ENCODE measurements around the gene ASB13. TPM values are rescaled to one million over a fixed set of nuclear protein-coding genes. Genes with fewer than 3 reads are reported as not detected.

The ASB13 gene
- polyA plus RNA-seq, 3 donors = 13.3 to 44.1 (median 37.8) TPM

DNA sequence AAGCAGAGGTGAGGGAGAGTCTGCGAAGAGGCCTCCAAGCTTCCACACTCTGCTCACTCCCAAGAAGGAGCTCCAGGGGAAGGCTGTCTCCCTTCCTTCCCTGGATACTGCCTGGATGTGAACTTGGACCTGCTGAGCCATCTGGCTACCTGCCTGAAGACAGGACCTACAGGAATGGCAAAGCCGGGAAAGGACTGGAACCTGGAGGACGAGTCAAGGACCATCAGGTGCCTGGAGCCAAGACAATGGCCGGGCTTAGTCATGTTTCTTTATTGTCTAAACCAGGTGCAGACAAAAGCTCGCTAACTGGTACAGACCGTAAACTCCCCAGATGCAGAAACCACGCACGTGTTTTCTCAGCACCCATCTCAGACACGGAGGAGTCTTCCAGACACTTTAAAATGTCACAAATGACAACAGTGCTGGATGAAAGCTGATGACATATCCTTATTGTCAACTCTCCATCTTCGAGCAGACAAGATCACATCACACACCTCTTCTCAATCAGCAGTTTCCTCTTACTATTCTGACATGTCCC, 12.1 kb downstream of the ASB13 start:
- no peak overlapping the region for H3K4me2 ChIP-seq (replicated peaks; ENCODE audit: extremely low read depth, low read length, poor library complexity, severe bottlenecking)
- no peak for DNase-seq
- H3K36me3 ChIP-seq (replicated peaks in 1 of 2; ENCODE audit: control insufficient read depth in 1 of 2, insufficient read depth in 2 of 2, low read length in 2 of 2) = peaks cover 22 to 51% of the 10 kb centered on the region in 2 donors
- TF ChIP-seq, protein P1, sequence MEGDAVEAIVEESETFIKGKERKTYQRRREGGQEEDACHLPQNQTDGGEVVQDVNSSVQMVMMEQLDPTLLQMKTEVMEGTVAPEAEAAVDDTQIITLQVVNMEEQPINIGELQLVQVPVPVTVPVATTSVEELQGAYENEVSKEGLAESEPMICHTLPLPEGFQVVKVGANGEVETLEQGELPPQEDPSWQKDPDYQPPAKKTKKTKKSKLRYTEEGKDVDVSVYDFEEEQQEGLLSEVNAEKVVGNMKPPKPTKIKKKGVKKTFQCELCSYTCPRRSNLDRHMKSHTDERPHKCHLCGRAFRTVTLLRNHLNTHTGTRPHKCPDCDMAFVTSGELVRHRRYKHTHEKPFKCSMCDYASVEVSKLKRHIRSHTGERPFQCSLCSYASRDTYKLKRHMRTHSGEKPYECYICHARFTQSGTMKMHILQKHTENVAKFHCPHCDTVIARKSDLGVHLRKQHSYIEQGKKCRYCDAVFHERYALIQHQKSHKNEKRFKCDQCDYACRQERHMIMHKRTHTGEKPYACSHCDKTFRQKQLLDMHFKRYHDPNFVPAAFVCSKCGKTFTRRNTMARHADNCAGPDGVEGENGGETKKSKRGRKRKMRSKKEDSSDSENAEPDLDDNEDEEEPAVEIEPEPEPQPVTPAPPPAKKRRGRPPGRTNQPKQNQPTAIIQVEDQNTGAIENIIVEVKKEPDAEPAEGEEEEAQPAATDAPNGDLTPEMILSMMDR (IDR thresholded peaks at IDR 0.05) = no peak
- peaks cover 40 to 52% of the 10 kb centered on the region in 2 donors for H3K36me3 Mint-ChIP-seq
- intact Hi-C loops (cut with micrococcal nuclease) = no loop called here
- H3K27me3 Mint-ChIP-seq (ENCODE audit: low read depth in 3 of 3) = peaks cover 0 to 2% (median 1%) of the 10 kb centered on the region in 3 donors
- peaks cover 14% of the 10 kb centered on the region for H4K20me1 ChIP-seq (ENCODE audit: insufficient read depth, low read length)
- H3K27ac ChIP-seq (ENCODE audit: low read depth in 1 of 2, low read length in 2 of 2) = no peak overlapping the region
- WGBS (ENCODE audit: insufficient coverage) = 96% methylated on average over 9 of the region's 10 CpGs
- H3K9me3 Mint-ChIP-seq = no peaks in the 10 kb centered on the region
- peaks cover 2% of the 10 kb centered on the region in 2 donors for H3K4me1 ChIP-seq (ENCODE audit: control insufficient read depth in 1 of 2, insufficient read depth in 2 of 2, low read length in 2 of 2)
- H3K9me3 ChIP-seq (replicated peaks in 1 of 2; ENCODE audit: control insufficient read depth in 1 of 2, insufficient read depth in 1 of 2, low read length in 2 of 2) = no peaks in the 10 kb centered on the region
- H3K4me3 ChIP-seq (replicated peaks in 1 of 3; ENCODE audit: low read depth in 2 of 3, low read length in 3 of 3) = no peak overlapping the region
- H3K79me2 ChIP-seq (ENCODE audit: insufficient read depth, low read length) = peaks cover 28% of the 10 kb centered on the region
- no peaks in the 10 kb centered on the region for H3K27me3 ChIP-seq (ENCODE audit: control insufficient read depth in 2 of 2, insufficient read depth in 2 of 2, low read length in 2 of 2)
- H3K4me3 Mint-ChIP-seq = no peak overlapping the region
- no peak overlapping the region for H2AFZ ChIP-seq (ENCODE audit: insufficient read depth, low read depth, low read length, poor library complexity, severe bottlenecking)
- H3K9ac ChIP-seq (ENCODE audit: insufficient read depth, low read length, poor library complexity, severe bottlenecking) = no peak overlapping the region
- peak overlapping the region in 1 of 7 donors; percentile 35 for H3K27ac Mint-ChIP-seq
- peaks cover 2% of the 10 kb centered on the region for H3K4me1 Mint-ChIP-seq

DNA sequence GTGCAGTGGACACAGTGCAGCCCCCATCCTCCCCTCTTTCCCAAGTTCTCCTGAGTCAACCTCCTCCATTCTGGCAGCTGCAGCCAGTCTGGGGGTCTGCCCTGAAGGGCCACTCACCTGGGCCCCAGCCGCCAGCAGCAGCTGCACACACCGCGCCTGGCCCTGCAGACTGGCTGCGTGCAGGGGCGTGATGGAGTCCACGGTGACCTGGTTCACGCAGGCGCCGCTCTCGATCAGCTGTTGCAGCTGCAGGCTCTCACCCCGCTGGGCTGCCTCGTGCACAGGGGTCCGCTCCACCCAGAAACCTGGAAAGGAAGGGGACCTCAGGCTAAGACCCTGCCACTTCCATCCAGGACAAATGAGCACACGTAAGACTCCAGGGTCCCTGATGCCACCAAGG, 13.6 kb downstream of the ASB13 start:
- Histone ChIP-seq H3K4me3 (replicated peaks in 1 of 3; ENCODE audit: low read depth in 2 of 3, low read length in 3 of 3) (no peak overlapping the region), H3K36me3 (replicated peaks in 1 of 2; ENCODE audit: control insufficient read depth in 1 of 2, insufficient read depth in 2 of 2, low read length in 2 of 2) (peaks cover 36 to 65% of the 10 kb centered on the region in 2 donors), H3K4me1 (ENCODE audit: control insufficient read depth in 1 of 2, insufficient read depth in 2 of 2, low read length in 2 of 2) (no peaks in the 10 kb centered on the region), H2AFZ (ENCODE audit: insufficient read depth, low read depth, low read length, poor library complexity, severe bottlenecking) (no peak overlapping the region), H3K27ac (ENCODE audit: low read depth in 1 of 2, low read length in 2 of 2) (no peak overlapping the region), H3K9ac (ENCODE audit: insufficient read depth, low read length, poor library complexity, severe bottlenecking) (no peak overlapping the region), H3K27me3 (ENCODE audit: control insufficient read depth in 2 of 2, insufficient read depth in 2 of 2, low read length in 2 of 2) (no peaks in the 10 kb centered on the region), H3K9me3 (replicated peaks in 1 of 2; ENCODE audit: control insufficient read depth in 1 of 2, insufficient read depth in 1 of 2, low read length in 2 of 2) (no peaks in the 10 kb centered on the region), H3K79me2 (ENCODE audit: insufficient read depth, low read length) (peaks cover 13% of the 10 kb centered on the region), H4K20me1 (ENCODE audit: insufficient read depth, low read length) (peaks cover 7% of the 10 kb centered on the region), H3K4me2 (replicated peaks; ENCODE audit: extremely low read depth, low read length, poor library complexity, severe bottlenecking) (no peak overlapping the region)
- 99% methylated on average over 14 of the region's 14 CpGs for WGBS (ENCODE audit: insufficient coverage)
- Mint-ChIP-seq H3K36me3 (peaks cover 45 to 67% of the 10 kb centered on the region in 2 donors), H3K27ac (peak overlapping the region in 1 of 7 donors; percentile 9), H3K4me3 (no peak overlapping the region), H3K27me3 (ENCODE audit: low read depth in 3 of 3) (peaks cover 0 to 2% (median 1%) of the 10 kb centered on the region in 3 donors), H3K4me1 (no peaks in the 10 kb centered on the region), H3K9me3 (peaks cover 0 to 3% (median 0%) of the 10 kb centered on the region in 7 donors)
- intact Hi-C loops (cut with micrococcal nuclease) = no loop called here
- DNase-seq = no peak
- TF ChIP-seq, protein P1 (IDR thresholded peaks at IDR 0.05) = no peak

Data from CD14-positive monocyte (primary cell).